NOMO-1 treated with DMSO at 0.1 percent for 48 hours (cell line): ENCODE results near the gene CPZ.

Experiments used
- DNase-seq: peaks from one replicate; lab custom pipeline; 2025; ENCODE audit not compliant: unreplicated experiment; lab: John Stamatoyannopoulos, UW

Gene CPZ

GRCh38 chr4:8592366-8593263, at the start of gene CPZ:
TSS of gene CPZ (plus strand) at chr4:8592765. CDS start at chr4:8592834, 69 bp downstream.
- DNase-seq = no peak

GRCh38 chr4:8542776-8543525, 49.6 kb upstream of the CPZ start:
- DNase-seq = no peak

DNA sequence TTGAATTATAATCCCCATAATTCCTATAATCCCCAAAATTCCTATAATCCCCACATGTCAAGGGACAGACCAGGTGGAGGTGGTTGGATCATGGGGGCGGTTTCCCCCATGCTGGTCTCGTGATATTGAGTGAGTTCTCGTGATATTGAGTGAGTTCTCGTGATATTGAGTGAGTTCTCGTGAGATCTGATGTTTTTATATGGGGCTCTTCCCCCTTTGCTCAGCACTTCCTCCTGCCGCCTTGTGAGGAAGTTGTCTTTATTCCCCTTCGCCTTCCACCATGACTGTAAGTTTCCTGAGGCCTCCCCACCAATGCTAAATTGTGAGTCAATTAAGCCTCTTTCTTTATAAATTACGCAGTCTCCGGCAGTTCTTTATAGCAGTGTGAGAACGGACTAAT, 48.9 kb upstream of the CPZ start:
- no peak for DNase-seq

- no peak for DNase-seq
Measured at GRCh38 chr4:8544282-8544681, 48.3 kb upstream of the CPZ start.

DNA sequence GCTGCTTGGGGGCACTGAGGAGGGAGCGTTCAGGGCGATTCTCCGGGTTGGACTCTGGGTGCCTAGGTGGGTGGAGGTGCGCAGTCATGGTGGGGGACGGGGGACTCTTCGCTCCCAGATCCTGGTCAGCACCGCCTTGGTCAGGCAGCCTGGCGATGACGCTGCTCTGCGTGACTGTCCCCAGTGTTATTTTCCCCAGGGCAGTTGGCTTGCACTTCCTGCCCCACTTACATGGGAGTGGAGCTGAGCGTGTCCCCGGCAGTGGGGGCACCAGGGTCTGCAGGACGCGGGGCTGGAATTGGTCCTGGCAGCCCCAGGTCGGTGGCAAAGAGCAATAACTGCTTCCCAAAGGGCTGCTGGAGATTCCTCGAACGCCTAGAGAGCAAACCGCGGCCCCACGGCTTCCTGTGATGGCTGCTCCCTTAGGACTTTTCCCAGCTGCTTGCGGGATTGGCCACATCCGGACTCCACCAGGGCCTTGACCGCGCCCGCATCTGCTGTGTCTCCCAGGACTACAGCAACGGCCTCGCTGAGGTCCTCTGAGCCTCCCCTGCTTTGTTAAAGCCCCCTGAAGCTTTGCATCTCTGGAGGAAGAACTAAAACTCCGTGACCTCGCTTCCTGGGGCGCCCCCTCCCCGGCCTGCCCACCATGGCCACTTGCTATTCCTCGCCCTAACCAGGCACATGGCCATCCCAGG, 47.7 kb upstream of the CPZ start:
- DNase-seq = no peak

DNA sequence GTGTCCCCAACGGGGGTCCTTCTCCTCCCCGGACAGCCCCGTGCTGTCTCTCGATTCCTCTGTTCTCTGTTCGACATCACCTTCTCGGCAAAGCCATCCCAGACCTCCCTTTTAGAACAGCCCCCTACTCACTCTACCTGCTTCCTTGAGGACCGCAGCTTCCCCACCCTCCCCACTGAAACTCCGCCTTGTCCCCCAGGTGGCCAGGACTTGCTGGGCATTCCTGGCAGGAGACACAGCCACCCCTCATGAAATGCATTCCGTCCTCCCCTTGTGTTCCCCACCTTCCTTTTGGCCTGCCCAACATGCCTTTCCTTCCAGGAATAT, 47.2 kb upstream of the CPZ start:
- no peak for DNase-seq

- DNase-seq = no peak
Measured at GRCh38 chr4:8546766-8547107, 45.8 kb upstream of the CPZ start.

- no peak for DNase-seq
Measured at GRCh38 chr4:8547108-8547911, 45.3 kb upstream of the CPZ start.

GRCh38 chr4:8547912-8548730, 44.4 kb upstream of the CPZ start:
- no peak for DNase-seq

GRCh38 chr4:8548731-8549351, 43.7 kb upstream of the CPZ start:
- DNase-seq = no peak

DNA sequence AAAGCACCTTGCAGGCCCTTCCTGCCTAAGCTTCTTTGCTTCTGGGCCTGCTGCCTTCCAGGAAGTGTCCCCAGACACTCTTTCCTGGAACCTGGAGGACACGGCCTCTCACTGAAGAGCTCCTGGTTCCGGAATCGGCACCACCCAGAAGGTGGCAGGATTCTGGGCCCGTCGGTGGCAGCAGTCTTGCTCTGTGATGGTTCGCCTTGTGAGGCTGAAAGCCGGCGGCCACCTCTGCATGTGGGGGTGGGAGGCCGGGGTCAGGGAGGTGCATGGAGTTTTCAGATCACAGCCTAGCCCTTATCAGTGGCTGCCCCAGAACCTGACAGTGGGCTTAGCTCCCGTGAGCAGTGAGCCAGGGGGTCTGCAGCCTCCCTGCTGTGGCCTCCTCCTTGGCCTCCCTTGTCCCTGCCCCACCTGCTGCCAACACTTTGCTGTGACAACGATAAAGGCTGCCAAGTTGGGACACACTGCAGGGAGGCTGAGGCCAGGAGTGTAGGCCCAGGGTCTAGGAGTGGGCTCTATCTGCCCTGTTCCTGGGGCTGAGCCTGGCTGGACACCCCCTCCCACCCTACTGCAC, 43.1 kb upstream of the CPZ start:
- DNase-seq = no peak

DNA sequence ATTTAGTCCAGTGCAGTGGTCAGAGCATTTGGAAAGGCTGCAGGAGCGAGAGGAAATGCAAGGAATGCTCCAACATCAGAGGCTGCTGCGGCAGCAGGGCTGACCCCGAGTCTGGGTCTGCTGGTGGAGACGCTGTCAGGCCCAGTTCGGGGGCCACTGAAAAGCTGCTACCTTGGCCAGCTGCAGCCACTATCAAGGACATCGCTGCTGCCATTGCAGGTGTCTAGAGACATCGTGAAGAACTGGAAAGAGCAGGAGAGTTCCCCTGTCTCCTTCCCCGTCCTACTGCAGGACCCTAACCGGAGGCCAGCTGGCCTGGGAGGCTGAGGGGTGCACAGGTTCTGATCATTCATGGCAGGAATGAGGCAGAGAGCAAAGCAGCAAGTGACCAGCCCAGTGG, 41.9 kb upstream of the CPZ start:
- no peak for DNase-seq

DNA sequence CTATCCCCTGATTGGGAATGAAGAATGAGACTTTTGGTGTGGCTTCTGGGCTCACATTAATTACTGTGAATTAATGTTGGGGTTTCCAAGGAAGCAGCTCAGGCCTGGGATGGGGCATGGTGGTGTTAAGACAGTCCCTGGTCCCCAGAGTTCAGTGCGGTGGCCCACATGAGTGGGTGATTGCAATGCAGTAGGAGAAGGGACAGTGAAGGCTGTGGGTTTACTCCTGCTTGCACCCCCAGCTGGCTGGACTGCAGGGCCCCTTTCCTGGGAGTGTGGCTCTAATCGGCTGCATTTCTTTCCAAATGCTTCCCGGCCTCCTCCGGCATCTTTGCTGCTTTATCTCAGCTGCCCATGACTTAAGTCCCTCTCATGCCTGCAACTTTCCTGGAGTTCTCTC, 40.5 kb upstream of the CPZ start:
- no peak for DNase-seq

DNA sequence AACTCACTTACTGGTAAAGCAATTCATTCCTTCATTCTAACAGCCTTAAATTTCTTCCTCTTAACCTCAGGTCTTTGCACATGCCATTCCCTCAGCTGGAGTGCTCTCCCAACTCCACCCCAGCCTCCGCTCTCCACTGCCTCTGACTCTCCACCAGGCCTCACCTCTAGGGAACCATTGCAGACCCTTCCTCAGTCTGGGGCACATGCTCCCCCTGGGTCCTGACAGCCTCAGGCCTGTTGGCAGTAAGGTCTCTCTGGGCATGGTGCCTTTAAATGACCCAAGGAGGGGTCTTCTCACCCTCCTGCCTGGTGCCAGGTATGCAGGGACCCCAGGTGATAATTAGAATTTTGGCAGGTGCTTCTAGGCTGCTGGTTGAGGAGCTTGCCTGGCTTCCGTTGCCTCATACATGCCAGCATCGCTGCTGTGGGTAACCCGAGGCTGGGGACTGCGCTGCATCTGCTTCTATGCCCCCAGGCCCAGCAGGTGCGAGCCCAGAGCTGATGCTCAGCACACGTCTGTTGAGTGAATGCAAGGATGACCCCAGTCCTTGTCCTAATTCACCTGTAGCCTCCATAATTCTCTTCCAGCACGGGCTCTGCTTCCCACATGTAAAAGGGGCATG, 39.9 kb upstream of the CPZ start:
- DNase-seq = no peak

DNA sequence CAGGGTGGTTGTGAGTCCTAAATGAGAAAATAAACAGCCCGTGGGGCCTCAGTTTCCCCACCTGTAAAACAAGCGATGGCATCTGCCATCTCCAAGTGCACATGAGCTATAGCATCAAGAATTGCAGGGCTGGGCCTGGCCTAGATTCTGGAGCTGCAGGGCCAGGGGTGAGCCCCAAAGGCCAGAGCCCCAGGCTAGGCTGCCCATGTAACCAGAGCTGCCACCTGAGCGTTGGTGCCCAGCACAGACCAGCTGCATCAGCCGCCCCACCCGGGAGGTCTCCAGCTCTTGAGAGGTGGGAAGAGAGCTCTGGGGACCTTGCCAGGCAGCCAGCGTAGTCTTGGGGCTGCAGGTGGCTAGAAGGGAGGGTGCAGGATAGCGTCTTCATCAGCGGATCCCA, 39.3 kb upstream of the CPZ start:
- no peak for DNase-seq

DNA sequence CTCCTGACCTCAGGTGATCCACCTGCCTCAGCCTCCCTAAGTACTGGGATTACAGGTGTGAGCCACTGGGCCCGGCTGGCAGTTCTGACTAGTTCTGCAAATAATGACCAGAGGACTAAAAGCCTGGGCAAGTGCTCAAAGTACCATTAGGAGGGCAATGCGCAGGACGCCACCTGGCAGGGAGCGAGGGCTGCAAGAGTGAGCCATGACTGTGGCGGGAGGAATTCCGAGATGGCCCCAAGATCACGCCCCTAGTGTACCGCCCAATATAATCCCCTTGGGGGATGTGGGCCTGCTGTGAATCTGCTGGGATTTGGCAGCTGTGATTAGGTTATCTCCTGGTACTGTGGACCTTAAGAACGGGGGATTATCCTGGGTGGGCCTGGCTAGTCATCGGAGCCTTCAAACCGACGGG, 38.6 kb upstream of the CPZ start:
- no peak for DNase-seq

GRCh38 chr4:8554555-8555100, 37.9 kb upstream of the CPZ start:
- no peak for DNase-seq

DNA sequence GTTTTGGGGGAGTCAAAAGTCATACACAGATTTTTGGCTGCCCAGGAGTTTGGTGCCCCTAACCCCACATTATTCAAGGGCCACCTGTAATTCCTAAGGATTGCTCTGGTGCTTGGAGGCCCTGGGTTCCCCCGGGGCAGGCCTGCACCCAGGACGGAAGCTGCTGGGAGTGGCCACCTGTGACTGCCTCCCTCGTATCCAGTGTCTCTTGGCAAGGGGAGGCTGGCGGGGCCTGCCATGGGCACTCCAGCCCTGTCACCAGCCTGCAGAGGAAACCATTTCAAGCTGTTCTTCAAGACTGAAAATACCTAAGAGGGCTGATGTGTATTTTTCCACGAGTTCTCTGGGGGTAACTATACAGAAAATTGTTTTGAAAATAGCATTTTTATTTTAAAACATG, 36.8 kb upstream of the CPZ start:
- DNase-seq = no peak
